ENCODE data around the gene CDC42BPG.

The CDC42BPG gene

GRCh38 chr11:64888729-64889511 is 44.5 kb upstream of the CDC42BPG start (continued):
- TF ChIP-seq ZNF112 (tag by site-specific recombination; IDR thresholded peaks at IDR 0.05) (no peak), ZNF174 (tag by site-specific recombination; IDR thresholded peaks at IDR 0.05) (no peak)

DNA sequence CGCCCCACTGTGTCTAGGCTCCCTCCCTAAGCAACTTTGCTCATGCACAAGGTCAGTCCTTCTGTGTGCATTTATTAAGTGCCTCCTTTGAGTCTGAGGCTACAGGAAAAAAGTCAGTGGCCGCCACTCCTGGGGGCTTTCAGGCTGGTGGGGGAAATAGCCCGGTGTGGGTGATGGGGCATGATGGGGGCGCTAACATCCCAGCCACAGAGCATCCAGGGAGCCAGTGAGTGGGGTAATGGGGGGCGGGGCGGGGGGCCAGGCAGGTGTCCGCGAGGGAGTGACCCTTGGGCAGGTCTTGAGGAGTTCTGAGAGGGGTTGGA is 43.9 kb upstream of the CDC42BPG start:
- H3K27ac ChIP-seq (ENCODE audit: extremely low read depth, low read depth, low read length) = no peak overlapping the region

DNA sequence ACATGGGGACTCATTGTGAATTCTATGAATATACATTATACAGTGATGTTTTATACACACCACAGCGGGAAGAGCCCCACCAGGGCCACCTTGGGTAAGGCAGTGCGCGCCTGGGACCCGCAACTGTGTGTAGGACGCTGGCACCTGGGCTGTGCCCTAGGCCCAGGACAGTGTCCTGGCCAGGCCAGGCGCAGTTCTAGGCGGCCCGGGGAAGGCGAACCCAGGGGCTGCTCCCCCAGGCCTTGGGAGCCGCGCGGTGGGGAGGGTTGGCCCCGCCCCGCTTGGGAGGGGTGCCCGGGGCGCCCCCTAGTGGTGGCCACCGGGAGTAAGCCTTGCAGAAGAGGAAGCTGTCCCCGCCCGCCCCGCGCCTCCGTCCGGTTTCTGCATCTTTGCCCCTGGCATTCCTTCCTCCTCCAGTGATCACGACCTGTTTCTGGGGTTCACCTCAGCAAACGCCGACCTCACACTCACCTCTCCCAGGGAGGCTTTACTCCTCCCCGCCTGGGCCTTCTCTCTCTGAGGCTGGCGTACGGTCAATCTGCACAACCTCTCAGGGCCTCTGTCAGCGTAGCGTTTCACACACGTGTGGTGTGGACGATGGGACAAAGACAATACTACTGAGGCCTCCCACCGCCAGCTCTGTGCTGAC is 43.4 kb upstream of the CDC42BPG start:
- Histone ChIP-seq H3K9me3 (ENCODE audit: control insufficient read depth, insufficient read depth, low read depth, low read length) (no peaks in the 10 kb centered on the region), H3K36me3 (ENCODE audit: control insufficient read depth in 2 of 2, insufficient read depth in 1 of 2, low read length in 2 of 2) (no peaks in the 10 kb centered on the region), H3K4me1 (ENCODE audit: control insufficient read depth, insufficient read depth, low read length) (no peaks in the 10 kb centered on the region), H3K27ac (ENCODE audit: extremely low read depth, low read depth, low read length) (no peak overlapping the region), H3K4me3 (ENCODE audit: low read depth, low read length) (no peak overlapping the region)
- ChIA-PET CTCF (interaction anchor here (0.5 to 5.2 kb wide), 25 partner anchors 9 to 233 kb away, joined by 3 to 83 read pairs (median 3); partner anchors contain the start of gene EHD1), POLR2A (interaction anchor here (0.6 to 1.0 kb wide), 4 partner anchors 11 to 109 kb away, joined by 3 to 7 read pairs (median 4); no protein-coding TSS in a partner anchor)
- TF ChIP-seq GLIS1 (tag by site-specific recombination; IDR thresholded peaks at IDR 0.05) (peak; percentile 56), KLF17 (tag by site-specific recombination; IDR thresholded peaks at IDR 0.05) (peak; percentile 43; the same call in 1 of the 2 replicates), ZNF560 (tag by site-specific recombination; IDR thresholded peaks at IDR 0.05; ENCODE audit: borderline replicate concordance) (no peak), ZNF585B (tag by site-specific recombination; IDR thresholded peaks at IDR 0.05) (no peak), ZSCAN30 (tag by site-specific recombination; IDR thresholded peaks at IDR 0.05) (no peak), ZNF558 (tag by site-specific recombination; IDR thresholded peaks at IDR 0.05) (no peak), ZFP41 (tag by site-specific recombination; IDR thresholded peaks at IDR 0.05; ENCODE audit: borderline replicate concordance) (no peak), ZNF221 (tag by site-specific recombination; IDR thresholded peaks at IDR 0.05; ENCODE audit: borderline replicate concordance) (no peak), ZNF571 (tag by site-specific recombination; IDR thresholded peaks at IDR 0.05) (no peak), ZNF202 (tag by site-specific recombination; IDR thresholded peaks at IDR 0.05; ENCODE audit: borderline replicate concordance) (no peak), KLF1 (tag by site-specific recombination; IDR thresholded peaks at IDR 0.05) (peak; percentile 28; the same call in 1 of the 2 replicates), ZXDB (tag by site-specific recombination; IDR thresholded peaks at IDR 0.05) (peak; percentile 61), ZNF138 (tag by site-specific recombination; IDR thresholded peaks at IDR 0.05; ENCODE audit: borderline replicate concordance) (no peak), ZNF707 (tag by site-specific recombination; IDR thresholded peaks at IDR 0.05) (no peak), ZBTB20 (tag by site-specific recombination; IDR thresholded peaks at IDR 0.05) (no peak), ZNF248 (tag by site-specific recombination; IDR thresholded peaks at IDR 0.05) (no peak), ZNF335 (tag by site-specific recombination; conservative IDR thresholded peaks at IDR 0.05) (peak; percentile 53)
- TF ChIP-seq, protein P1, sequence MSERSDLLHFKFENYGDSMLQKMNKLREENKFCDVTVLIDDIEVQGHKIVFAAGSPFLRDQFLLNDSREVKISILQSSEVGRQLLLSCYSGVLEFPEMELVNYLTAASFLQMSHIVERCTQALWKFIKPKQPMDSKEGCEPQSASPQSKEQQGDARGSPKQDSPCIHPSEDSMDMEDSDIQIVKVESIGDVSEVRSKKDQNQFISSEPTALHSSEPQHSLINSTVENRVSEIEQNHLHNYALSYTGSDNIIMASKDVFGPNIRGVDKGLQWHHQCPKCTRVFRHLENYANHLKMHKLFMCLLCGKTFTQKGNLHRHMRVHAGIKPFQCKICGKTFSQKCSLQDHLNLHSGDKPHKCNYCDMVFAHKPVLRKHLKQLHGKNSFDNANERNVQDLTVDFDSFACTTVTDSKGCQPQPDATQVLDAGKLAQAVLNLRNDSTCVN (tag by site-specific recombination; optimal IDR thresholded peaks at IDR 0.05) = peak; percentile 26
- TF ChIP-seq, protein P2, sequence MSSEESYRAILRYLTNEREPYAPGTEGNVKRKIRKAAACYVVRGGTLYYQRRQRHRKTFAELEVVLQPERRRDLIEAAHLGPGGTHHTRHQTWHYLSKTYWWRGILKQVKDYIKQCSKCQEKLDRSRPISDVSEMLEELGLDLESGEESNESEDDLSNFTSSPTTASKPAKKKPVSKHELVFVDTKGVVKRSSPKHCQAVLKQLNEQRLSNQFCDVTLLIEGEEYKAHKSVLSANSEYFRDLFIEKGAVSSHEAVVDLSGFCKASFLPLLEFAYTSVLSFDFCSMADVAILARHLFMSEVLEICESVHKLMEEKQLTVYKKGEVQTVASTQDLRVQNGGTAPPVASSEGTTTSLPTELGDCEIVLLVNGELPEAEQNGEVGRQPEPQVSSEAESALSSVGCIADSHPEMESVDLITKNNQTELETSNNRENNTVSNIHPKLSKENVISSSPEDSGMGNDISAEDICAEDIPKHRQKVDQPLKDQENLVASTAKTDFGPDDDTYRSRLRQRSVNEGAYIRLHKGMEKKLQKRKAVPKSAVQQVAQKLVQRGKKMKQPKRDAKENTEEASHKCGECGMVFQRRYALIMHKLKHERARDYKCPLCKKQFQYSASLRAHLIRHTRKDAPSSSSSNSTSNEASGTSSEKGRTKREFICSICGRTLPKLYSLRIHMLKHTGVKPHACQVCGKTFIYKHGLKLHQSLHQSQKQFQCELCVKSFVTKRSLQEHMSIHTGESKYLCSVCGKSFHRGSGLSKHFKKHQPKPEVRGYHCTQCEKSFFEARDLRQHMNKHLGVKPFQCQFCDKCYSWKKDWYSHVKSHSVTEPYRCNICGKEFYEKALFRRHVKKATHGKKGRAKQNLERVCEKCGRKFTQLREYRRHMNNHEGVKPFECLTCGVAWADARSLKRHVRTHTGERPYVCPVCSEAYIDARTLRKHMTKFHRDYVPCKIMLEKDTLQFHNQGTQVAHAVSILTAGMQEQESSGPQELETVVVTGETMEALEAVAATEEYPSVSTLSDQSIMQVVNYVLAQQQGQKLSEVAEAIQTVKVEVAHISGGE (tag by site-specific recombination; conservative IDR thresholded peaks at IDR 0.05; ENCODE audit: low read depth) = peak; percentile 40; the same call in 1 of the 2 replicates
- TF ChIP-seq, protein P3, sequence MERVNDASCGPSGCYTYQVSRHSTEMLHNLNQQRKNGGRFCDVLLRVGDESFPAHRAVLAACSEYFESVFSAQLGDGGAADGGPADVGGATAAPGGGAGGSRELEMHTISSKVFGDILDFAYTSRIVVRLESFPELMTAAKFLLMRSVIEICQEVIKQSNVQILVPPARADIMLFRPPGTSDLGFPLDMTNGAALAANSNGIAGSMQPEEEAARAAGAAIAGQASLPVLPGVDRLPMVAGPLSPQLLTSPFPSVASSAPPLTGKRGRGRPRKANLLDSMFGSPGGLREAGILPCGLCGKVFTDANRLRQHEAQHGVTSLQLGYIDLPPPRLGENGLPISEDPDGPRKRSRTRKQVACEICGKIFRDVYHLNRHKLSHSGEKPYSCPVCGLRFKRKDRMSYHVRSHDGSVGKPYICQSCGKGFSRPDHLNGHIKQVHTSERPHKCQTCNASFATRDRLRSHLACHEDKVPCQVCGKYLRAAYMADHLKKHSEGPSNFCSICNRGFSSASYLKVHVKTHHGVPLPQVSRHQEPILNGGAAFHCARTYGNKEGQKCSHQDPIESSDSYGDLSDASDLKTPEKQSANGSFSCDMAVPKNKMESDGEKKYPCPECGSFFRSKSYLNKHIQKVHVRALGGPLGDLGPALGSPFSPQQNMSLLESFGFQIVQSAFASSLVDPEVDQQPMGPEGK (tag by site-specific recombination; IDR thresholded peaks at IDR 0.05) = peak; percentile 95

More for the DNA sequence above, 43.9 kb upstream of the CDC42BPG start:
- POLR2A ChIA-PET = interaction anchor here (0.6 to 1.0 kb wide), 4 partner anchors 11 to 110 kb away, joined by 3 to 7 read pairs (median 4); no protein-coding TSS in a partner anchor
- H3K4me3 ChIP-seq (ENCODE audit: low read depth, low read length) = no peak overlapping the region
- no peaks in the 10 kb centered on the region for H3K9me3 ChIP-seq (ENCODE audit: control insufficient read depth, insufficient read depth, low read depth, low read length)
- TF ChIP-seq ZNF530 (tag by site-specific recombination; IDR thresholded peaks at IDR 0.05; ENCODE audit: low read depth) = no peak
- TF ChIP-seq KLF10 (tag by site-specific recombination; IDR thresholded peaks at IDR 0.05) = no peak
- no peak for TF ChIP-seq KLF1 (tag by site-specific recombination; IDR thresholded peaks at IDR 0.05)
- TF ChIP-seq ZNF426 (tag by site-specific recombination; IDR thresholded peaks at IDR 0.05) = no peak
- TF ChIP-seq ZNF366 (tag by site-specific recombination; conservative IDR thresholded peaks at IDR 0.05) = no peak
- TF ChIP-seq ZNF121 (tag by site-specific recombination; IDR thresholded peaks at IDR 0.05) = no peak
- no peak for TF ChIP-seq ZNF223 (tag by site-specific recombination; IDR thresholded peaks at IDR 0.05)
- CTCF ChIA-PET = interaction anchor here (0.5 to 5.2 kb wide), 24 partner anchors 9 to 233 kb away, joined by 3 to 83 read pairs (median 3); partner anchors contain the start of gene EHD1
- no peaks in the 10 kb centered on the region for H3K36me3 ChIP-seq (ENCODE audit: control insufficient read depth in 2 of 2, insufficient read depth in 1 of 2, low read length in 2 of 2)
- no peaks in the 10 kb centered on the region for H3K4me1 ChIP-seq (ENCODE audit: control insufficient read depth, insufficient read depth, low read length)

Data from HEK293 (cell line).